ENCODE measurements around the gene ANKLE2.

- TF ChIP-seq CTCF (IDR thresholded peaks at IDR 0.05) (no peak), POLR2A (IDR thresholded peaks at IDR 0.05) (no peak)
These were observed 40.9 kb downstream of the ANKLE2 start for GRCh38 chr12:132720606-132721345.
